Keratinocyte (primary cell): ENCODE data around the gene SKAP1. TPM values are rescaled to one million over a fixed set of nuclear protein-coding genes. Genes with fewer than 3 reads are reported as not detected.
"Not testable (repeated sequence)": the region's sequence is repeated elsewhere in the genome, so short reads cannot be mapped to it uniquely, and the experiment has no call there.

Experiments
- DNase-seq: peaks from one replicate; pipeline ENCODE4 v3.0.0-alpha.2; 2011; ENCODE audit warnings: low read depth, missing footprints, low spot score
- FAIRE-seq: peaks from 2 replicates; lab custom pipeline; 2011; peaks lifted over from hg19 to GRCh38; lab: Jason Lieb, UNC
- H2AFZ ChIP-seq: 2 replicates; pipeline ENCODE4 v1.6.0; 2012; ENCODE audit warnings: low read length, control low read depth, inconsistent platforms; ENCODE audit not compliant: control insufficient read depth
- H3K27ac ChIP-seq: 2 replicates; pipeline ENCODE4 v1.5.1; 2011; ENCODE audit warnings: low read length; ENCODE audit not compliant: control insufficient read depth, insufficient read depth
- H3K27me3 ChIP-seq: 3 replicates; pipeline ENCODE4 v1.6.0; 2011; ENCODE audit warnings: low read length; ENCODE audit not compliant: control insufficient read depth, insufficient read depth; ENCODE audit errors: extremely low read depth
- H3K36me3 ChIP-seq, 2 experiments: 2 replicates in 1 of 2; 3 replicates in 1 of 2; pipeline ENCODE4 v1.5.1; 2011; ENCODE audit warnings: low read length in 2 of 2, mild to moderate bottlenecking in 1 of 2; ENCODE audit not compliant: control insufficient read depth in 2 of 2, insufficient read depth in 2 of 2; ENCODE audit errors: extremely low read depth in 1 of 2
- H3K4me1 ChIP-seq: 3 replicates; pipeline ENCODE4 v1.5.1; 2011; ENCODE audit warnings: low read length; ENCODE audit not compliant: control insufficient read depth, insufficient read depth; ENCODE audit errors: extremely low read depth
- H3K4me2 ChIP-seq: 3 replicates; pipeline ENCODE4 v1.6.0; 2011; ENCODE audit warnings: low read depth, low read length; ENCODE audit not compliant: control insufficient read depth, insufficient read depth; ENCODE audit errors: extremely low read depth
- H3K4me3 ChIP-seq, 3 experiments: fragments of 200-600 bp in 1 of 3; sonication (generic) in 1 of 3; 2 replicates in 2 of 3; 3 replicates in 1 of 3; pipeline ENCODE4 v1.5.1; 2011 to 2016; ENCODE audit warnings: low read length in 3 of 3, mild to moderate bottlenecking in 3 of 3, control low read depth in 2 of 3, inconsistent platforms in 1 of 3, low read depth in 1 of 3, mixed read lengths in 1 of 3, mixed run types in 1 of 3, moderate library complexity in 1 of 3; ENCODE audit not compliant: control insufficient read depth in 2 of 3, insufficient read depth in 2 of 3; ENCODE audit errors: extremely low read depth in 1 of 3
- H3K79me2 ChIP-seq: 2 replicates; pipeline ENCODE4 v1.6.0; 2012; ENCODE audit warnings: low read length; ENCODE audit not compliant: control insufficient read depth, insufficient read depth
- H3K9ac ChIP-seq: 3 replicates; pipeline ENCODE4 v1.6.0; 2011; ENCODE audit warnings: low read length; ENCODE audit not compliant: control insufficient read depth, insufficient read depth; ENCODE audit errors: extremely low read depth
- H3K9me1 ChIP-seq: 3 replicates; pipeline ENCODE4 v1.6.0; 2011; ENCODE audit warnings: low read length; ENCODE audit not compliant: control insufficient read depth, insufficient read depth; ENCODE audit errors: extremely low read depth
- H3K9me3 ChIP-seq: 2 replicates; pipeline ENCODE4 v1.5.1; 2012; ENCODE audit warnings: low read depth, low read length; ENCODE audit not compliant: control insufficient read depth
- H4K20me1 ChIP-seq: 3 replicates; pipeline ENCODE4 v1.6.0; 2011; ENCODE audit warnings: low read length; ENCODE audit not compliant: control insufficient read depth, insufficient read depth; ENCODE audit errors: extremely low read depth
- EZH2 ChIP-seq: IDR thresholded peaks from one replicate; pipeline ENCODE4 v1.6.1; 2012; ENCODE audit warnings: inconsistent platforms, mild to moderate bottlenecking, low read length, moderate library complexity
- dilution Hi-C: fragments of 300-500 bp; cut with MboI; formaldehyde crosslinking; loops from one replicate; pipeline ENCODE4 v1.7.0; 2020; ENCODE audit warnings: low sequenced_read_pairs; ENCODE audit not compliant: extremely low pct_ligation_motif_present
- polyA plus RNA-seq, 5 experiments: library from polyadenylated mRNA; depleted of rRNA in 3 of 5; stranded (reverse) in 3 of 5; stranded (forward) in 1 of 5; unstranded in 1 of 5; fragments of >200 nt; gene quantifications; 1 replicate in 1 of 5; 2 replicates in 3 of 5; 3 replicates in 1 of 5; pipeline versions ENCODE4 v1.2.1 to v1.2.3, GENCODE V29; 2011 to 2012; ENCODE audit warnings: missing spikeins in 2 of 5, low read depth in 1 of 5, low replicate concordance in 1 of 5
- TF ChIP-seq, protein P1 (sequence below), 3 experiments: IDR thresholded peaks in 1 of 3; conservative IDR thresholded peaks in 1 of 3; optimal IDR thresholded peaks in 1 of 3; 2 replicates in 2 of 3; 3 replicates in 1 of 3; pipeline versions ENCODE3 to v1.5.1; 2011; ENCODE audit warnings: low read length in 3 of 3, mild to moderate bottlenecking in 3 of 3, moderate library complexity in 2 of 3, control low read depth in 1 of 3, inconsistent platforms in 1 of 3; ENCODE audit not compliant: insufficient read depth in 2 of 3; ENCODE audit errors: extremely low read depth in 1 of 3

Gene SKAP1
- polyA plus RNA-seq, 1 donor (not counting 4 experiments of a cell fraction or from before 2014, with no cell fraction given) = not detected

DNA sequence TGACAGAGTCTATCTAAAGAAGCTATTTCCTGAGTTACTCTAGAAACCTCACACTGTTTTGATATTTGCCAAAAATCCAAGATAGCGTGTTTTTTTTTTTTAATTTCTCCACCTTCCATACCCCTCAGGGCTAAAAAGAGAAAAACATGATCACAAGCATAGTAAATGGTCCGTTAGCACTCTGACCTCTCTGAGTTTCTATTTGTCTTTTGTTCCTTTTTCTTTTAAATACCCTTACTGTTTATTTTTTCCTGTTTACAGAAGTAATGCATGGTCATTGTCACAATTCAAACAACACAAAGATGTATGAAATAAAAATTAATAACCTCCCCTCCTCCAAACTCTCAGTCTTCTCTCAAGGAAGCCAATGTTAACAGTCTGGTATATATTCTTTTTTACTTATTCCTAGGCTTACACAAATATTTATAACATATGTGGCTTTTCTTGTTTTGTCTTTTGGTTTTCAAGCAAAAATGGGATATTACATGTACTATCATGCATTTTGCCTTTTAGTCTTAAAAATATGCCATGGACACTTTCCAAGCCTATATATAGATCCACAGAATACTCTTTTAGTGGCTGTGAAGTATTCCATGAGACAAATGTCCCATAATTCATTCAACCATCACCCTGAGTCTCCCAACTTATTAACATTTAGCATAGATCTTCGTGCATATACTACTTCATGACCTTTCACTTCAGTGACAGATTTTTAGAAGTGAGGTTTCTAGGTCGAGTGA, 3.1 kb downstream of the SKAP1 start:
- no peaks in the 10 kb centered on the region for H3K9me3 ChIP-seq
- FAIRE-seq (no peak), DNase-seq (no peak)
- H3K27ac ChIP-seq = no peak overlapping the region
- H3K4me3 ChIP-seq = no peak overlapping the region
- H3K9me1 ChIP-seq = no peaks in the 10 kb centered on the region
- H3K27me3 ChIP-seq = peaks cover 30% of the 10 kb centered on the region
- H4K20me1 ChIP-seq = no peaks in the 10 kb centered on the region
- no peaks in the 10 kb centered on the region for H3K79me2 ChIP-seq
- H3K4me2 ChIP-seq = no peak overlapping the region
- H2AFZ ChIP-seq = no peak overlapping the region
- no peak for TF ChIP-seq EZH2
- TF ChIP-seq, protein P1, sequence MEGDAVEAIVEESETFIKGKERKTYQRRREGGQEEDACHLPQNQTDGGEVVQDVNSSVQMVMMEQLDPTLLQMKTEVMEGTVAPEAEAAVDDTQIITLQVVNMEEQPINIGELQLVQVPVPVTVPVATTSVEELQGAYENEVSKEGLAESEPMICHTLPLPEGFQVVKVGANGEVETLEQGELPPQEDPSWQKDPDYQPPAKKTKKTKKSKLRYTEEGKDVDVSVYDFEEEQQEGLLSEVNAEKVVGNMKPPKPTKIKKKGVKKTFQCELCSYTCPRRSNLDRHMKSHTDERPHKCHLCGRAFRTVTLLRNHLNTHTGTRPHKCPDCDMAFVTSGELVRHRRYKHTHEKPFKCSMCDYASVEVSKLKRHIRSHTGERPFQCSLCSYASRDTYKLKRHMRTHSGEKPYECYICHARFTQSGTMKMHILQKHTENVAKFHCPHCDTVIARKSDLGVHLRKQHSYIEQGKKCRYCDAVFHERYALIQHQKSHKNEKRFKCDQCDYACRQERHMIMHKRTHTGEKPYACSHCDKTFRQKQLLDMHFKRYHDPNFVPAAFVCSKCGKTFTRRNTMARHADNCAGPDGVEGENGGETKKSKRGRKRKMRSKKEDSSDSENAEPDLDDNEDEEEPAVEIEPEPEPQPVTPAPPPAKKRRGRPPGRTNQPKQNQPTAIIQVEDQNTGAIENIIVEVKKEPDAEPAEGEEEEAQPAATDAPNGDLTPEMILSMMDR (optimal IDR thresholded peaks at IDR 0.05 in 1 of 3, IDR thresholded peaks at IDR 0.05 in 1 of 3, conservative IDR thresholded peaks at IDR 0.05 in 1 of 3; ENCODE audit: extremely low read depth in 1 of 3, insufficient read depth in 2 of 3, low read length in 3 of 3) = no peak
- H3K9ac ChIP-seq = no peak overlapping the region
- dilution Hi-C loops = no loop called here
- H3K4me1 ChIP-seq = peaks cover 3% of the 10 kb centered on the region
- H3K36me3 ChIP-seq = no peaks in the 10 kb centered on the region

GRCh38 chr17:48426019-48426665, 3.9 kb downstream of the SKAP1 start:
- no peak overlapping the region for H3K9ac ChIP-seq
- peaks cover 22% of the 10 kb centered on the region for H3K27me3 ChIP-seq
- TF ChIP-seq EZH2 = no peak
- TF ChIP-seq, protein P1 (optimal IDR thresholded peaks at IDR 0.05 in 1 of 3, IDR thresholded peaks at IDR 0.05 in 1 of 3, conservative IDR thresholded peaks at IDR 0.05 in 1 of 3; ENCODE audit: extremely low read depth in 1 of 3, insufficient read depth in 2 of 3, low read length in 3 of 3) = no peak
- no peak overlapping the region for H3K4me3 ChIP-seq
- H3K27ac ChIP-seq = no peak overlapping the region
- H4K20me1 ChIP-seq = no peaks in the 10 kb centered on the region
- no peaks in the 10 kb centered on the region for H3K9me3 ChIP-seq
- DNase-seq (no peak), FAIRE-seq (no peak)
- H3K36me3 ChIP-seq = no peaks in the 10 kb centered on the region
- H3K9me1 ChIP-seq = no peaks in the 10 kb centered on the region
- no peaks in the 10 kb centered on the region for H3K79me2 ChIP-seq
- no peak overlapping the region for H2AFZ ChIP-seq
- H3K4me2 ChIP-seq = no peak overlapping the region
- peaks cover 3% of the 10 kb centered on the region for H3K4me1 ChIP-seq
- dilution Hi-C loops = no loop called here

DNA sequence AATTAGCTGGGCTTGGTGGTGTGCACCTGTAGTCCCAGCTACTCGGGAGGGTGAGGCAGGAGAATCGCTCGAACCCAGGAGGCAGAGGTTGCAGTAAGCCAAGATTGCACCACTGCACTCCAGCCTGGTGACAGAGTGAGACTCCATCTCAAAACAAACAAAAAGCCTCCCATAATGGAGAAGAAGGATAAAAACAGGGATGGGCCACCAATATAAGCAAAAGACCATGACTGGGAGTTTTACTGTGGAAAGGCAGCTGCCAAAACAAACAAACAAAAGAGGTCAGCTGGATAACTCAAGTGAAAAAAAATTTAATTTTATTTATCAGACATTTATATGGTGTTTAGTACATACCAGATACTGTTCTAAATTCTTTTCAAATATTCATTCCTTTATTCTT, 8.0 kb downstream of the SKAP1 start:
- H3K9me1 ChIP-seq, H3K27me3 ChIP-seq, DNase-seq, H3K36me3 ChIP-seq, H3K79me2 ChIP-seq, H3K4me2 ChIP-seq, H3K9me3 ChIP-seq, H3K4me3 ChIP-seq, H3K27ac ChIP-seq, H3K4me1 ChIP-seq, dilution Hi-C loops, H2AFZ ChIP-seq, H3K9ac ChIP-seq, H4K20me1 ChIP-seq, FAIRE-seq: not testable (repeated sequence)
